ENCODE results near the gene MGMT. TPM values are rescaled to one million over a fixed set of nuclear protein-coding genes. Genes with fewer than 3 reads are reported as not detected.

Gene MGMT
- total and polyA plus RNA-seq, 7 experiments from 2014 or later, result 17.6 to 37.1 (median 22.0) TPM

- intact Hi-C loops (cut with micrococcal nuclease), result no loop called here
- no peak overlapping the region for H3K27ac Mint-ChIP-seq
- H3K27me3 ChIP-seq (ENCODE audit: control insufficient read depth in 2 of 2, insufficient read depth in 2 of 2, low read length in 2 of 2), result no peaks in the 10 kb centered on the region
- no peak overlapping the region for H3K4me3 ChIP-seq (ENCODE audit: low read length)
- no peak overlapping the region for H3K4me3 Mint-ChIP-seq
- peaks cover 0 to 33% (median 14%) of the 10 kb centered on the region in 11 donors for H3K9me3 Mint-ChIP-seq
- ATAC-seq (no peak), DNase-seq (no peak)
- H3K36me3 Mint-ChIP-seq, result peaks cover 2 to 81% (median 64%) of the 10 kb centered on the region in 5 donors
- no peaks in the 10 kb centered on the region for H3K4me1 ChIP-seq (ENCODE audit: control insufficient read depth in 2 of 2, insufficient read depth in 2 of 2, low read length in 2 of 2)
- H3K27me3 Mint-ChIP-seq, result no peaks in the 10 kb centered on the region
- CTCF ChIA-PET, result no interaction called here
- H3K27ac ChIP-seq (ENCODE audit: low read depth, low read length), result no peak overlapping the region
- H3K9me3 ChIP-seq (ENCODE audit: control insufficient read depth in 2 of 3, low read length in 3 of 3), result peaks cover 0 to 16% (median 0%) of the 10 kb centered on the region in 3 experiments
- POLR2A ChIA-PET, result no interaction called here
- H3K36me3 ChIP-seq (ENCODE audit: control insufficient read depth in 2 of 3, insufficient read depth in 3 of 3, low read length in 3 of 3), result peaks cover 0 to 16% (median 0%) of the 10 kb centered on the region in 3 experiments
- no peaks in the 10 kb centered on the region for H3K4me1 Mint-ChIP-seq
Measured at GRCh38 chr10:129716211-129716681, 249.2 kb downstream of the MGMT start.

DNA sequence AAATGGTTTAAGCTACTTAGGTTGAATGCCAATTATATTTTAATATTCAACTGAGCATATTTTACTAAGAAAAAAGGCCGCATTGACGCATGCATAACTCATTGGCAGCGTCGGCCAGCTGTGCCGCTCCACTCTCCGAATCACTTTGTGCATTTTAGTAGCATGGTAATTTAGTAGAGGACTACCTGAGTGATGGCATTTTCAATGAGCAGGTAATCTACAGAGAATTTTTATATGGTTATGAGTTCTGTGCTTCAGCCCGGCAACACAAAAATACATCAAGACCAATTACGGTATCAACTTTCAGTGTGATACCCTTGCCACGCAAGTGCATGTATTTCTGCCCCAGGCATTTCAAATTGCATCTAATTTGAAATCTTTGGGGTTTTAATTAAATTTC, 249.8 kb downstream of the MGMT start:
- Histone ChIP-seq H3K4me3 (ENCODE audit: low read length) (no peak overlapping the region), H3K4me1 (ENCODE audit: control insufficient read depth in 2 of 2, insufficient read depth in 2 of 2, low read length in 2 of 2) (no peaks in the 10 kb centered on the region), H3K27me3 (ENCODE audit: control insufficient read depth in 2 of 2, insufficient read depth in 2 of 2, low read length in 2 of 2) (no peaks in the 10 kb centered on the region), H3K9me3 (ENCODE audit: control insufficient read depth in 2 of 3, low read length in 3 of 3) (peaks cover 0 to 16% (median 0%) of the 10 kb centered on the region in 3 experiments), H3K27ac (ENCODE audit: low read depth, low read length) (no peak overlapping the region), H3K36me3 (ENCODE audit: control insufficient read depth in 2 of 3, insufficient read depth in 3 of 3, low read length in 3 of 3) (peaks cover 0 to 14% (median 0%) of the 10 kb centered on the region in 3 experiments)
- CTCF ChIA-PET, result no interaction called here
- H3K27ac Mint-ChIP-seq, result no peak overlapping the region
- peaks cover 2 to 82% (median 70%) of the 10 kb centered on the region in 5 donors for H3K36me3 Mint-ChIP-seq
- H3K9me3 Mint-ChIP-seq, result peaks cover 0 to 37% (median 17%) of the 10 kb centered on the region in 11 donors
- POLR2A ChIA-PET, result no interaction called here
- intact Hi-C loops (cut with micrococcal nuclease), result no loop called here
- no peaks in the 10 kb centered on the region for H3K27me3 Mint-ChIP-seq
- H3K4me3 Mint-ChIP-seq, result no peak overlapping the region
- ATAC-seq (no peak), DNase-seq (no peak)
- H3K4me1 Mint-ChIP-seq, result no peaks in the 10 kb centered on the region

- Mint-ChIP-seq H3K9me3 (peaks cover 0 to 45% (median 17%) of the 10 kb centered on the region in 11 donors), H3K4me3 (no peak overlapping the region)
- no peak for DNase-seq
Measured at GRCh38 chr10:129717816-129718547, 250.9 kb downstream of the MGMT start.

DNA sequence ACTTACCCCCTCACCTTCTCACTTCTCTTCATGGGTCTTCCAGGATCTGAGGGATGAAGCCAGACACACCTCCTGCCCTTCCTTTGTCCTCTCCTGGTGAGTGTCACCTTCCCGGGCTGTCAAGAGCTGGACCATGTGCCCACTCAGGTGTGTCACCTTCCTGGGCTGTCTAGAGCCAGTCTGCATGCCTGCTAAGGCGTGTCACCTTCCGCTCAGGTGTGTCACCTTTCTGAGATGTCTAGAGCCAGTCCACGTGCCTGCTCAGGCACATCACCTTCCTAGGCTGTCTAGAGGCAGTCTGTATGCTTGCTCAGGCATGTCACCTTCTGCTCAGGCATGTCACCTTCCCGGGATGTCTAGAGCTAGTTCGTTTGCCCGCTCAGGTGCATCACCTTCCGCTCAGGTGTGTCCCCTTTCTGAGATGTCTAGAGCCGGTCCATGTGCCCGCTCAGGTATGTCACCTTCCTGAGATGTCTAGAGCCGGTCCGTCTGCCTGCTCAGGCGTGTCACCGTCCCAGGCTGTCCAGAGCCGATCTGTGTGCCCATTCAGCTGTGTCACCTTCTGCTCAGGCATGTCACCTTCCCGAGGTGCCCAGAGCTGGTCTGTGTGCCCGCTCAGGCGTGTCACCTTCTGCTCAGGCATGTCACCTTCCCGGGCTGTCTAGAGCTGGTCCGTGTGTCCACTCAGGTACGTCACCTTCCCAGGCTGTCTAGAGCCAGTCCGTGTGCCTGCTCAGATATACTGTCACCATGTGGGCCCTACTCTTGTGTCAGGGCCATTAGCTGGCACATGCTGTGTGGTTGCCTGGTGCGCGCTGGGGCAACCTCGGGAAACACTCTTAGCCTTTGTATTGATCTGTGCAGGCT, 251.7 kb downstream of the MGMT start:
- H3K27me3 ChIP-seq (ENCODE audit: control insufficient read depth in 2 of 2, insufficient read depth in 2 of 2, low read length in 2 of 2), result no peaks in the 10 kb centered on the region
- Mint-ChIP-seq H3K9me3 (peaks cover 0 to 51% (median 18%) of the 10 kb centered on the region in 11 donors), H3K27ac (no peak overlapping the region), H3K4me3 (no peak overlapping the region), H3K27me3 (no peaks in the 10 kb centered on the region), H3K36me3 (peaks cover 2 to 79% (median 68%) of the 10 kb centered on the region in 5 donors), H3K4me1 (no peaks in the 10 kb centered on the region)
- H3K27ac ChIP-seq (ENCODE audit: low read depth, low read length), result no peak overlapping the region
- ATAC-seq, result no peak
- ChIA-PET POLR2A (no interaction called here), CTCF (no interaction called here)
- peaks cover 0 to 11% (median 0%) of the 10 kb centered on the region in 3 experiments for H3K36me3 ChIP-seq (ENCODE audit: control insufficient read depth in 2 of 3, insufficient read depth in 3 of 3, low read length in 3 of 3)
- no peaks in the 10 kb centered on the region for H3K4me1 ChIP-seq (ENCODE audit: control insufficient read depth in 2 of 2, insufficient read depth in 2 of 2, low read length in 2 of 2)
- no peak for DNase-seq
- peaks cover 0 to 16% (median 0%) of the 10 kb centered on the region in 3 experiments for H3K9me3 ChIP-seq (ENCODE audit: control insufficient read depth in 2 of 3, low read length in 3 of 3)
- no peak overlapping the region for H3K4me3 ChIP-seq (ENCODE audit: low read length)
- intact Hi-C loops (cut with micrococcal nuclease), result no loop called here

More at GRCh38 chr10:129717816-129718547, 250.9 kb downstream of the MGMT start:
- Mint-ChIP-seq H3K36me3 (peaks cover 2 to 79% (median 68%) of the 10 kb centered on the region in 5 donors), H3K27me3 (no peaks in the 10 kb centered on the region), H3K4me1 (no peaks in the 10 kb centered on the region), H3K27ac (no peak overlapping the region)
- Histone ChIP-seq H3K27ac (ENCODE audit: low read depth, low read length) (no peak overlapping the region), H3K36me3 (ENCODE audit: control insufficient read depth in 2 of 3, insufficient read depth in 3 of 3, low read length in 3 of 3) (peaks cover 0 to 11% (median 0%) of the 10 kb centered on the region in 3 experiments), H3K9me3 (ENCODE audit: control insufficient read depth in 2 of 3, low read length in 3 of 3) (peaks cover 0 to 16% (median 0%) of the 10 kb centered on the region in 3 experiments), H3K27me3 (ENCODE audit: control insufficient read depth in 2 of 2, insufficient read depth in 2 of 2, low read length in 2 of 2) (no peaks in the 10 kb centered on the region), H3K4me3 (ENCODE audit: low read length) (no peak overlapping the region), H3K4me1 (ENCODE audit: control insufficient read depth in 2 of 2, insufficient read depth in 2 of 2, low read length in 2 of 2) (no peaks in the 10 kb centered on the region)
- no peak for ATAC-seq
- CTCF ChIA-PET, result no interaction called here
- POLR2A ChIA-PET, result no interaction called here
- intact Hi-C loops (cut with micrococcal nuclease), result no loop called here

DNA sequence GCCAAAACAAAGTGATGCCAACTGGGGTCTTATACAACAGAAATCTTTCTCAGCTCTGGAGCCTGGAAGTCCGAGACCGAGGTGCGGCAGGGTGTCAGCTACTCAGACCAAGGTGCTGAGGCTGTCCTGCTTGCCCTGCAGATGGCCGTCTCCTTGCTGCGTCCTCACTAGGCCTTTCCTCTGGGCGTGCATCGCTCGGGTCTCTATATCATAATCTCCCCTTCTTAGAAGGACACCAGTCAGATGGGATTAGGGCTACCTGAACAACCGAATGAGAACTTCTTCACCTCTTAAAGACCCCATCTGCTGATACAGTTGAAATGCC, 252.3 kb downstream of the MGMT start:
- Mint-ChIP-seq H3K4me1 (no peaks in the 10 kb centered on the region), H3K27me3 (no peaks in the 10 kb centered on the region), H3K9me3 (peaks cover 3 to 54% (median 18%) of the 10 kb centered on the region in 11 donors), H3K4me3 (no peak overlapping the region), H3K36me3 (peaks cover 2 to 80% (median 73%) of the 10 kb centered on the region in 5 donors), H3K27ac (no peak overlapping the region)
- DNase-seq (no peak), ATAC-seq (no peak)
- H3K36me3 ChIP-seq (ENCODE audit: control insufficient read depth in 2 of 3, insufficient read depth in 3 of 3, low read length in 3 of 3), result peaks cover 0 to 11% (median 0%) of the 10 kb centered on the region in 3 experiments
- peaks cover 0 to 16% (median 0%) of the 10 kb centered on the region in 3 experiments for H3K9me3 ChIP-seq (ENCODE audit: control insufficient read depth in 2 of 3, low read length in 3 of 3)
- H3K4me1 ChIP-seq (ENCODE audit: control insufficient read depth in 2 of 2, insufficient read depth in 2 of 2, low read length in 2 of 2), result no peaks in the 10 kb centered on the region
- H3K4me3 ChIP-seq (ENCODE audit: low read length), result no peak overlapping the region
- POLR2A ChIA-PET, result no interaction called here
- no peak overlapping the region for H3K27ac ChIP-seq (ENCODE audit: low read depth, low read length)
- no peaks in the 10 kb centered on the region for H3K27me3 ChIP-seq (ENCODE audit: control insufficient read depth in 2 of 2, insufficient read depth in 2 of 2, low read length in 2 of 2)
- intact Hi-C loops (cut with micrococcal nuclease), result no loop called here
- CTCF ChIA-PET, result no interaction called here

DNA sequence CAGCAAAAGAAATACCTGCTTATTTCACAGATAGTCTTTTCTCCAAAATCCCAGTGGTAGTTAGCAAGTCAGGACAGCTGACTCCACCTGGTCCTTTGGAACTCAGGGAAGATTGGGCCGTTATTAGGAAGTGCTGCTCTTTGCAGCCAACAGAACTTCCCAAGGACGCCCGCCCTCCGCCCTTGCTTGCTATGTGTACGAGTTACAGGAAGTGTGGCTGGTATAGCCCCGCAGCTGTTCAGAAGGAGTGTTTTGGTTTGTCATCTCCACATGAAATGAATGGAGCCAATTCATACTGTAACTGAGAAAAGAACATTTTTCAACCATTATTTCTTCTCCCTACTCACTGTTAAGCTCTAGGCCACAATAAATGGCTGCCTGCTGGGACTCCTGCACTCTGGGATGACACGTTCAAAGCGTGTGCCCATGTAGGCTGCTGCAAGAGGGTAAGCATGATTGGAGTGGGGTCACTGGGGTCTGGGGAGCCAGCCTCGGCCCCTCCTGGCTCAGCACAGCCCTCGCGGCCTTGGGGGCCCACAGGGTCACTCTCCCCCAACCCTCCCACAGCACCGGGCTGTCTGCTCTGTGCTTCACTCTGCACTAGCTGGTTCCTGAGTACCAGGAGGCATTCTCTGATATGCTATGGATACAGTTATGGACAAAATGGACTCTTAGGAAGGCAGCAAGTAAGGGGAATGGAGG, 253.0 kb downstream of the MGMT start:
- Mint-ChIP-seq H3K27me3 (no peaks in the 10 kb centered on the region), H3K4me3 (no peak overlapping the region), H3K36me3 (peaks cover 2 to 85% (median 80%) of the 10 kb centered on the region in 5 donors), H3K4me1 (no peaks in the 10 kb centered on the region), H3K27ac (no peak overlapping the region), H3K9me3 (peaks cover 4 to 61% (median 19%) of the 10 kb centered on the region in 11 donors)
- Histone ChIP-seq H3K9me3 (ENCODE audit: control insufficient read depth in 2 of 3, low read length in 3 of 3) (peaks cover 0 to 19% (median 0%) of the 10 kb centered on the region in 3 experiments), H3K36me3 (ENCODE audit: control insufficient read depth in 2 of 3, insufficient read depth in 3 of 3, low read length in 3 of 3) (peaks cover 0 to 14% (median 0%) of the 10 kb centered on the region in 3 experiments), H3K27ac (ENCODE audit: low read depth, low read length) (no peak overlapping the region), H3K4me1 (ENCODE audit: control insufficient read depth in 2 of 2, insufficient read depth in 2 of 2, low read length in 2 of 2) (no peaks in the 10 kb centered on the region), H3K4me3 (ENCODE audit: low read length) (no peak overlapping the region), H3K27me3 (ENCODE audit: control insufficient read depth in 2 of 2, insufficient read depth in 2 of 2, low read length in 2 of 2) (no peaks in the 10 kb centered on the region)
- DNase-seq (no peak), ATAC-seq (no peak)
- intact Hi-C loops (cut with micrococcal nuclease), result no loop called here
- CTCF ChIA-PET, result no interaction called here
- POLR2A ChIA-PET, result no interaction called here
